Loucy (cell line): ENCODE measurements around the gene PGM2.

Experiments
- CTCF ChIP-seq: fragments of 200-600 bp; sonication (generic); conservative IDR thresholded peaks from 2 replicates; pipeline ENCODE4 v1.5.1; 2014; ENCODE audit warnings: mild to moderate bottlenecking, antibody characterized with exemption, low read length
- EZH2phosphoT487 ChIP-seq: fragments of 200-600 bp; IDR thresholded peaks from 2 replicates; pipeline ENCODE4 v1.6.1; 2018; ENCODE audit warnings: antibody characterized with exemption, mild to moderate bottlenecking, moderate library complexity, borderline replicate concordance

- TF ChIP-seq CTCF = no peak
- TF ChIP-seq EZH2phosphoT487 = no peak
Measured at GRCh38 chr4:37905533-37906169, 79.2 kb downstream of the PGM2 start.
